ENCODE measurements around the gene SLC6A19. TPM values are rescaled to one million over a fixed set of nuclear protein-coding genes. Genes with fewer than 3 reads are reported as not detected.

SLC6A19 gene
- total RNA-seq, 4 donors from 2014 or later: 2.5 to 106 (median 69.5) TPM; not detected in 1

DNA sequence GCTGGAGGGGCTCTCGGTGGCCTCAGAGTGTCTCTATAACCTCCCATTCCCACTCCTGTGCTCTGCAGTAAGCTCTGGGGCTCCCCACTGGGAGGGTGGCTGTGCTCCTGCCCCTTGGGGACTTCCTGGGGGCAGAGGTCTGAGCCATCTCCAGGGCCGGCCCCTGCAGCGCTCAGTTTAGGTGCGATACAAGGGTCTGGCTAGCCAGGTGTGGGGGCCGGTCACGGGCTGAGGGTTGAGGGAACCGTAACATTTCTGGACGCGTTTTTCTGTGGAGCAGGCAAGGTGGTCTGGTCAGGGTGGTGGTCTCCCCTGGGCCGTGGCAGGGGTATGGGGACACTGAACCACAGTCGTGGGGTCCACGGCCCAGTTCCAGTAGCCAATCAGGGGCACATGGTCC, 38.0 kb upstream of the SLC6A19 start:
- no peak for DNase-seq
- 85% methylated on average over 12 of the region's 12 CpGs; no CpG with 5 or more reads in 1 of the 2 donors for WGBS, 2 donors (ENCODE audit: low coverage in 1 of 2)
- Histone ChIP-seq H3K4me3 (no peak overlapping the region), H3K27ac (no peak overlapping the region), H3K27me3 (peaks cover 6% of the 10 kb centered on the region), H3K36me3 (no peaks in the 10 kb centered on the region), H3K4me1 (peaks cover 3 to 19% (median 16%) of the 10 kb centered on the region in 4 donors), H3K9me3 (no peaks in the 10 kb centered on the region)
- in situ Hi-C loops (cut with MboI; ENCODE audit: low pct_ligation_motif_present in 1 of 4, low pct_unique_long_range_greater_than_20kb in 1 of 4, low sequenced_read_pairs in 3 of 4): loop anchor here in 1 of 4 donors (25.0 kb wide), 1 partner anchor 226 kb away; no protein-coding TSS in a partner anchor
- intact Hi-C loops (cut with DNase I; ENCODE audit: low total_unique reads): no loop called here
- no peak for TF ChIP-seq CTCF (IDR thresholded peaks at IDR 0.05)
- TF ChIP-seq POLR2A (IDR thresholded peaks at IDR 0.05): no peak
- TF ChIP-seq POLR2AphosphoS5 (IDR thresholded peaks at IDR 0.05): no peak
- TF ChIP-seq EP300 (IDR thresholded peaks at IDR 0.05; ENCODE audit: low read depth): no peak

GRCh38 chr5:1163879-1164278, 37.5 kb upstream of the SLC6A19 start:
- H3K27me3 ChIP-seq: peaks cover 4% of the 10 kb centered on the region
- H3K4me3 ChIP-seq: no peak overlapping the region
- DNase-seq: no peak
- TF ChIP-seq POLR2AphosphoS5 (IDR thresholded peaks at IDR 0.05): no peak
- TF ChIP-seq POLR2A (IDR thresholded peaks at IDR 0.05): no peak
- no peak for TF ChIP-seq CTCF (IDR thresholded peaks at IDR 0.05)
- TF ChIP-seq EP300 (IDR thresholded peaks at IDR 0.05; ENCODE audit: low read depth): no peak
- H3K9me3 ChIP-seq: no peaks in the 10 kb centered on the region
- WGBS, 2 donors (ENCODE audit: low coverage in 1 of 2): 62% methylated on average over 4 of the region's 14 CpGs; no CpG with 5 or more reads in 1 of the 2 donors
- H3K36me3 ChIP-seq: no peaks in the 10 kb centered on the region
- no peak overlapping the region for H3K27ac ChIP-seq
- H3K4me1 ChIP-seq: peaks cover 3 to 19% (median 16%) of the 10 kb centered on the region in 4 donors
- intact Hi-C loops (cut with DNase I; ENCODE audit: low total_unique reads): no loop called here
- in situ Hi-C loops (cut with MboI; ENCODE audit: low pct_ligation_motif_present in 1 of 4, low pct_unique_long_range_greater_than_20kb in 1 of 4, low sequenced_read_pairs in 3 of 4): loop anchor here in 1 of 4 donors (25.0 kb wide), 1 partner anchor 227 kb away; no protein-coding TSS in a partner anchor

DNA sequence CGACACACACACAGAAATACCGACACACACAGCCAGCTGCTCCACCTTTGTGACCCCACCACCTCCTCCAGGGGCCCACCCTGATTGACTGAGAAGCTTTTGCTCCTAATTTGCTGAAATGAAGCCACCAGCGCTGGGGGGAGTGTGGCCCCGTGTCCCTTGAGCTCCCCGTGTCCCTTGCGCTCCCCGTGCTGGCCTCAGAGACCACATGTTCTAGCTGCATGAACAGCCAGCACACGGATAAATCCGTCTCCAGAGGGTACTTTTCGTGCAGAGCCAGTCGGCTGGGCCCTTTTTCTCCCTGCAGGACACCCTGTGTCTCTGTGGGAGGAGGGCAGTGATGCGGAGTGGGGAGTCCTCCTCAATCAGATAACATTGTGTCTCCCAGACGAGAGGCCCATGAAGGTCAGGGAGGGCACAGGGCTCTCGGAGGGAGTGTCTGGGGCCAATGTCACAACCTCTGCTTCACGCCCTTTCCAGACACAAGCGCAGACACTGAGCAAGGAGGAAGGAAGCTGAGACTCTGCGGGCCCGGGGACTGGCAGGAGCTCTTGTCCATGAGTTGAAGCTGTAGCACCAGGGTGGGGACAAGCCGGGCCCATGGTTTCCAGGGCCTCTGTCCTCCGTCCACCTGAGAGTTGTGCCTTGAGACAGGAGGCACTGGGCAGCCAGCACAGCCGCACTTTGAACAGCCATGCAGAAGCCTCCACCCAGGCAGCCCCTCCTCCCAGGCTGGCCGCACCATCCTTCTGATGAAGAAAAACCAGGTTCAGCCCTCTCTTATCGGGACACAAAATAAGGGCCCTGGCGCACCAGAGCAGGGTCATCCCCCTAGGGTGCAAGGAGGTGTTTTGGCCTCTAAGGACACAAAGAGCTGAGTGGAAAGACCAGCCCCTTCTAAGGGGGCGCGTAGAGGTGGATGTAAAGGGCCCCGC, 36.4 kb upstream of the SLC6A19 start:
- TF ChIP-seq POLR2A (IDR thresholded peaks at IDR 0.05) (no peak), POLR2AphosphoS5 (IDR thresholded peaks at IDR 0.05) (no peak), EP300 (IDR thresholded peaks at IDR 0.05; ENCODE audit: low read depth) (no peak), CTCF (IDR thresholded peaks at IDR 0.05) (no peak)
- Histone ChIP-seq H3K4me1 (peaks cover 3 to 19% (median 16%) of the 10 kb centered on the region in 4 donors), H3K27ac (no peak overlapping the region), H3K36me3 (no peaks in the 10 kb centered on the region), H3K4me3 (no peak overlapping the region), H3K27me3 (no peaks in the 10 kb centered on the region), H3K9me3 (no peaks in the 10 kb centered on the region)
- intact Hi-C loops (cut with DNase I; ENCODE audit: low total_unique reads): no loop called here
- no peak for DNase-seq
- WGBS, 2 donors (ENCODE audit: low coverage in 1 of 2): 80 to 88% methylated on average over 3 to 27 of the region's 27 CpGs
- in situ Hi-C loops (cut with MboI; ENCODE audit: low pct_ligation_motif_present in 1 of 4, low pct_unique_long_range_greater_than_20kb in 1 of 4, low sequenced_read_pairs in 3 of 4): loop anchor here in 1 of 4 donors (25.0 kb wide), 1 partner anchor 228 kb away; no protein-coding TSS in a partner anchor

GRCh38 chr5:1165864-1166263, 35.5 kb upstream of the SLC6A19 start:
- H3K36me3 ChIP-seq: no peaks in the 10 kb centered on the region
- TF ChIP-seq POLR2AphosphoS5 (IDR thresholded peaks at IDR 0.05) (no peak), CTCF (IDR thresholded peaks at IDR 0.05) (no peak), POLR2A (IDR thresholded peaks at IDR 0.05) (no peak), EP300 (IDR thresholded peaks at IDR 0.05; ENCODE audit: low read depth) (no peak)
- intact Hi-C loops (cut with DNase I; ENCODE audit: low total_unique reads): no loop called here
- in situ Hi-C loops (cut with MboI; ENCODE audit: low pct_ligation_motif_present in 1 of 4, low pct_unique_long_range_greater_than_20kb in 1 of 4, low sequenced_read_pairs in 3 of 4): loop anchor here in 1 of 4 donors (25.0 kb wide), 1 partner anchor 229 kb away; no protein-coding TSS in a partner anchor
- no peaks in the 10 kb centered on the region for H3K9me3 ChIP-seq
- peaks cover 3 to 19% (median 16%) of the 10 kb centered on the region in 4 donors for H3K4me1 ChIP-seq
- H3K27ac ChIP-seq: no peak overlapping the region
- DNase-seq: no peak
- no peak overlapping the region for H3K4me3 ChIP-seq
- no peaks in the 10 kb centered on the region for H3K27me3 ChIP-seq
